22Rv1 (cell line): ENCODE results near the gene ZSCAN9.

Experiments used
- ZFX ChIP-seq: fragments of 450-650 bp; IDR thresholded peaks from 2 replicates; pipeline ENCODE4 v1.6.1; 2017; ENCODE audit warnings: antibody characterized with exemption, borderline replicate concordance
- TF ChIP-seq, protein P1 (sequence below): fragments of 450-650 bp; IDR thresholded peaks from 2 replicates; pipeline ENCODE4 v1.5.1; 2017; ENCODE audit warnings: mild to moderate bottlenecking

DNA sequence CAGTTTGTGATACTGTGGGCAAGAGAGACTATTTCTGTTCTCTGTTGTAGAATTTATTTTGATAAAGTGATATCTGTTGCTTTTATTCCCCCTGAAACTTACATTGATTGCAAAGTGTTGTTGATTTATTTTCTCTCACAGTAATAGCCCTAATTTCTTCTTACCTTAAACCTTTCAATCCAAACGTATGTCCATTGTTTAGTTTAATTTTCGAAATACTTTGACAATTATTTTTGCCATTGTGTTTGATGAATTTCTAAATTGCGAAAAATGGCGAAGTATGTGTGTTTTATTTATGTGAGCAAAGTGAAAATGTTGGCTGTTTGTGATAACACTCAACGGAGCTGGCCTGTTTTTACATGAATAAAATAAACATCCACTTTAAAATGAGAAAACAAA, 41.5 kb downstream of the ZSCAN9 start:
- TF ChIP-seq, protein P1, sequence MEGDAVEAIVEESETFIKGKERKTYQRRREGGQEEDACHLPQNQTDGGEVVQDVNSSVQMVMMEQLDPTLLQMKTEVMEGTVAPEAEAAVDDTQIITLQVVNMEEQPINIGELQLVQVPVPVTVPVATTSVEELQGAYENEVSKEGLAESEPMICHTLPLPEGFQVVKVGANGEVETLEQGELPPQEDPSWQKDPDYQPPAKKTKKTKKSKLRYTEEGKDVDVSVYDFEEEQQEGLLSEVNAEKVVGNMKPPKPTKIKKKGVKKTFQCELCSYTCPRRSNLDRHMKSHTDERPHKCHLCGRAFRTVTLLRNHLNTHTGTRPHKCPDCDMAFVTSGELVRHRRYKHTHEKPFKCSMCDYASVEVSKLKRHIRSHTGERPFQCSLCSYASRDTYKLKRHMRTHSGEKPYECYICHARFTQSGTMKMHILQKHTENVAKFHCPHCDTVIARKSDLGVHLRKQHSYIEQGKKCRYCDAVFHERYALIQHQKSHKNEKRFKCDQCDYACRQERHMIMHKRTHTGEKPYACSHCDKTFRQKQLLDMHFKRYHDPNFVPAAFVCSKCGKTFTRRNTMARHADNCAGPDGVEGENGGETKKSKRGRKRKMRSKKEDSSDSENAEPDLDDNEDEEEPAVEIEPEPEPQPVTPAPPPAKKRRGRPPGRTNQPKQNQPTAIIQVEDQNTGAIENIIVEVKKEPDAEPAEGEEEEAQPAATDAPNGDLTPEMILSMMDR: no peak
- no peak for TF ChIP-seq ZFX
